ENCODE results near the gene ARID1B.

ARID1B gene

DNA sequence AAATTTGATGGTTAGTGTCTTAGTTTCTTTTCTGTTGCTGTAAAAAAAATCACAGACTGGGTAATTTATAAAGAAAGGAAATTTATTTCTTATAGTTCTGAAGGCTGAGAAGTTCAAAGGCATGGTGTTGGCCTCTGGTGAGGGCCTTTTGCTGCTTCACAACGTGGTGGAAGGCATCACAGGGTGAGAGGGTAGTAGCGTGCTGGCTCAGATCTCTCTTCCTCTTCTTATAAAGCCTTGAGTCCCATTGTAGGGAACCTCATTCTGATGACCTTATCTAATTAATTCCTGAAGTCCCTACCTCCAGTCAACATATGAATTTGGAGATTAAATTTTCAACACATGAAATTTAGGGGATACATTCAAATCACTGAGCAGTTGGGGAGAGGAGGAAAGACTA lies 62.0 kb downstream of the ARID1B start:
- Mint-ChIP-seq H3K36me3 (ENCODE audit: low read depth) (peaks cover 17% of the 10 kb centered on the region), H3K4me3 (no peak overlapping the region), H3K27ac (no peak overlapping the region), H3K4me1 (ENCODE audit: low read depth) (peaks cover 45% of the 10 kb centered on the region), H3K27me3 (no peaks in the 10 kb centered on the region), H3K9me3 (no peaks in the 10 kb centered on the region)
- intact Hi-C loops (cut with micrococcal nuclease) = no loop called here

DNA sequence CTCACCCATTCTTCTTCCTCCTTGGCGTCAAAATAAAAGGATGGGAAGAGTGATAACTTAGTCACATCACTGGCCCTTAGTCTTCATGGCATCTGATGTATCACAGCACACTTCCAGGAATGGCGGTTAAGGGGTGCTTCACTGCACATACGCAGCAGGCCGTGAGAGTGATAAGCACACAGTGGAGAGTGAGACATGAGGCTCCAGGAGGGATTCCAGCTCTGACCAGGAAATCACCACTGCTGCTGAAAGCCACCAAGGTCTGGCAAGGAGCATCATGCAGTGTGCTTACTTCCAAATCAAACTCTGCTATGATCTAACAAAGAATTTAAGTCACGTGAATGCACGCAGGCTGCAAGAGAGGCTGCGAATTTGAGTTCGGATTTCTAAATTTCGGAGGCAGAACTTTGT lies 62.4 kb downstream of the ARID1B start:
- no peak overlapping the region for H3K4me3 Mint-ChIP-seq
- peak overlapping the region; percentile 33 for H3K27ac Mint-ChIP-seq
- H3K4me1 Mint-ChIP-seq (ENCODE audit: low read depth) = peaks cover 47% of the 10 kb centered on the region
- H3K9me3 Mint-ChIP-seq = no peaks in the 10 kb centered on the region
- intact Hi-C loops (cut with micrococcal nuclease) = no loop called here
- H3K27me3 Mint-ChIP-seq = no peaks in the 10 kb centered on the region
- peaks cover 17% of the 10 kb centered on the region for H3K36me3 Mint-ChIP-seq (ENCODE audit: low read depth)

DNA sequence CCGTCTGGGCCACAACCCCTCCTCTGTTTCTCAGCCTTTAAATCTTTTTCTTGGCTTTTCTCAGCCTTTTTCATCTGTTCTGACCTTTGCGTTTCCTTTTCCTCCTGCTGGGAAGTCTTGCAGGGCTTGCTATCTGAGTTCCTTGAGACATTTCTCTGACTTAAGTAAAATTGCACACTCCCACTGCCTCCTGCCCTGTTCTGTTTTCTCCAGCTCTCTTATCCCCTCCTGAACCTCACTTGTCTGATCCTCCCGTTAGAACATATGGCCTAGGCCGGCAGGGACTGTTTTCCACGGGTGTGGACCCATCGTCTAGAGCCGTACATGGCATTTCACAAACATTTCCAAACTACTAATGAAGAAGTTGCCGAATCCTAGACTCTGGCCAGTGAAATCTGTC lies 63.0 kb downstream of the ARID1B start:
- peaks cover 50% of the 10 kb centered on the region for H3K4me1 Mint-ChIP-seq (ENCODE audit: low read depth)
- peaks cover 17% of the 10 kb centered on the region for H3K36me3 Mint-ChIP-seq (ENCODE audit: low read depth)
- peak overlapping the region; percentile 33 for H3K27ac Mint-ChIP-seq
- no peak overlapping the region for H3K4me3 Mint-ChIP-seq
- H3K27me3 Mint-ChIP-seq = no peaks in the 10 kb centered on the region
- intact Hi-C loops (cut with micrococcal nuclease) = no loop called here
- H3K9me3 Mint-ChIP-seq = no peaks in the 10 kb centered on the region

DNA sequence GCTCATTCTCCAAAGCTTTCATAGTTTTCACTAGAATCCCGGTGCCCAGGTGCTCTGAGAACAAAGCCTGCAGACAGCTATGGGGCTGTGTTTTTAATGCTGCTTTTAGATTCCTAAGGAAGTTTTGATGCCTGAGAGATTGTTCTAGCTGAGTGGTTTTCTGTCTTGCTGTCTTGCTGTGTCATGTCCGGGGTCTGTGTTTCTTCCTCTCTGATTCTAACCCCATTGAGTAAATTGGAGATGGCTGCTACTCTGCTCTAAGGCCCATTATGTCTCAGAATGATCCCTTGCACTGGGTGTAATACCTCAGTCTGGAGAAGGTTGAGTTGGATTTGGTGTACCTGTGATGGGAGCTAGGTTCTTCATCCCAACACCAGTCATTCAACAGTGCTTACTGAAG lies 63.4 kb downstream of the ARID1B start:
- Mint-ChIP-seq H3K4me1 (ENCODE audit: low read depth) (peaks cover 55% of the 10 kb centered on the region), H3K27ac (peak overlapping the region; percentile 33), H3K27me3 (no peaks in the 10 kb centered on the region), H3K9me3 (no peaks in the 10 kb centered on the region), H3K4me3 (no peak overlapping the region), H3K36me3 (ENCODE audit: low read depth) (peaks cover 17% of the 10 kb centered on the region)
- intact Hi-C loops (cut with micrococcal nuclease) = no loop called here

DNA sequence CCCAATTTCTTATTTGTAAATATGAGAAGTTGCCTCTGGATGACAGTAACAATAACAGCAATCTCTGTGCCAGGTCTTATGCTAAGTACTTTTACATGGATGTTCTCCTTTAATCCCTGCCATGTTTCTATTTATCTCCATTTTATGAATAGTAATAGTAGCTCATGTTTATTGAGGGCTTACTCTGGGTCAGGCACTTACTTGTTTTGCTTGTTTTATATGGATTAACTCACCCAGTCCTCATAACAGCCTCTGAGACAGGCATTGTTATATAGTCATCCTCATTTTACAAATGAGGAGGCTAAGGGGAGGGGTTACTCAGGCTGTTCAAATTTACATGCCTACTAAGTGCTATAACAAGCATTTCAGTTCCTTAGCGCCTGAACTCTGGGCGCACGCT lies 64.3 kb downstream of the ARID1B start:
- no peaks in the 10 kb centered on the region for H3K9me3 Mint-ChIP-seq
- peaks cover 8% of the 10 kb centered on the region for H3K36me3 Mint-ChIP-seq (ENCODE audit: low read depth)
- H3K4me1 Mint-ChIP-seq (ENCODE audit: low read depth) = peaks cover 55% of the 10 kb centered on the region
- H3K27me3 Mint-ChIP-seq = no peaks in the 10 kb centered on the region
- H3K4me3 Mint-ChIP-seq = no peak overlapping the region
- no peak overlapping the region for H3K27ac Mint-ChIP-seq
- intact Hi-C loops (cut with micrococcal nuclease) = no loop called here

DNA sequence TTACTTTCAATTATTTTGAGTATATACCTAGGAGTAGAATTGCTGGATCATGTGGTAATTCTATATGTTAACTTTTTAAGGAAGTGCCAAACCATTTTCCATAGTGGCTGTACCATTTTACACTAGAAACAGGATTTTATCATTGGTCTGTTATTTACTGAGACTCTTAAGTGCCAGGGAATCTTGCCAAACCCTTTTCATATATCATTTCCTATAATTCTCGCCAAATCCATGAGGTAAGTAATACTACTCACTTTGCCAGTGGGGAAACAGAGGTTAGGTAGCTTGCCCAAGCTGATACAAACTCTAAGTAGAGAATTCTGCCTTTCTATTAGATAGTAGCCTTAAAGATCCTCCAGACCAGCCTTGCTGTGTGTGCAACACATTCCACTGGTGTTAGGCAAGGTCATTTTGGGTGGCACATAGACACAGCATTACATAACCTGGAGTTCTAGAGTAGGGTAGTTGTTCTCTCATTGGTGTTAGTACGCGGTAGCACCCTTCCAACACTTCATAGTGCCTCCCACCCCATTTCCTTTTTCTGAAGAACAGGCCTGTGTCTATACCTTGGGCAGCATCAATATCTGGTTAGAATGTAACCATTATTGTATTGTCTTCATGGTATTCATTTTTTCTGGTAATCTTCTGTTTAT lies 65.5 kb downstream of the ARID1B start:
- Mint-ChIP-seq H3K36me3 (ENCODE audit: low read depth) (peaks cover 8% of the 10 kb centered on the region), H3K27ac (no peak overlapping the region), H3K4me3 (no peak overlapping the region), H3K27me3 (no peaks in the 10 kb centered on the region), H3K9me3 (no peaks in the 10 kb centered on the region), H3K4me1 (ENCODE audit: low read depth) (peaks cover 64% of the 10 kb centered on the region)
- intact Hi-C loops (cut with micrococcal nuclease) = no loop called here

DNA sequence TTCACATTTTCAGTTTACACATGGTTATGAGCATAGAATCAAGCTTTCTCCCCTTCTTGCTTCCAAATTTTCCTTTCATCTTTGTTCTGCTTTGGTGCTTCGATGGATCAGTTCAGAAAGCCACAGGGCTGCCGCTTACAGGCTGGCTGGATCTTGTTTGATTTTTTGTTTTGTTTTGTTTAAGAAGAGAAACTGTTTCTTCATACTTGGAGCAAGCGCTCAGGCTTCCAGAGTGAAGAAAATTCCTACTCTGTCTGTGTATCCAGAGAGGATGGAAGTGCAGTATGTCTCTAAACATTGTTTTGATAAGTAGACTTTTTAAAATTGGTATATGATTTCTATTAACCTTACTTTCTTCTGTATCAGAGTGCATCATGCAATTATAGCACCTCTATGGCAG lies 66.9 kb downstream of the ARID1B start:
- Mint-ChIP-seq H3K27ac (no peak overlapping the region), H3K36me3 (ENCODE audit: low read depth) (peaks cover 8% of the 10 kb centered on the region), H3K4me3 (no peak overlapping the region), H3K27me3 (no peaks in the 10 kb centered on the region), H3K4me1 (ENCODE audit: low read depth) (peaks cover 71% of the 10 kb centered on the region), H3K9me3 (no peaks in the 10 kb centered on the region)
- intact Hi-C loops (cut with micrococcal nuclease) = no loop called here

DNA sequence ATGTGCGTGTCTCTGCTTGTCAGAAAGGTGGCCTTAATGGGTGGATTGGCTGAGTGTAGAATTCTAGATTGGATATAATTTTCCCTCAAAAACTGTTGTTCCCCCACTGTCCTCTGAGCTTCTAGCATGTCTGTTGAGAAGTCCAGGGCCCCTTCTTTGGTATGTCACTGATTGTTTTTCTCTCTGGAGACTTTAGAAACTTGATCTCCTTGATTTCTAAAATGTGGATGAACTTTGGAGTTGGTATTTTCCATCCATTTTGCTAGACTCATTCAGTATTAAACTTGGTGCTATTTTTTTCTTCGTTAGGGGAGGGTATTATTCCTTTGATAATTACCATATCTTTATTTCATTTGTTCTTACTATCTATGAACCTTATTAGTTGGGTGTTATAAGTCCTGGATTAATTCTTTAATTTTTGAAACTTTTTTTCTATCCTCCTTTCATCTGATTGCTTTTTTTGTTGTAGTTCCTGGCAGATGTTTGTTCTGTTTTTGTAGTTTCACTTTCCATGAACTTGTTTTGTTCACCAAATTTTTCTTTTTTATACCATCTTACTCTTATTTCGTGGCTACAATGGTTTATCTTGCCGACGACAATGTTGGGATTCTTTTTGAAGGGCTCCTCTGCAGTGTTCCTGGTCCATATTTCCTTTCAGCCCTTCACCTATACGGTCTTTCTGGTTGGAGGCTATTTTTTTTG lies 68.4 kb downstream of the ARID1B start:
- Mint-ChIP-seq H3K27ac (no peak overlapping the region), H3K36me3 (ENCODE audit: low read depth) (peaks cover 8% of the 10 kb centered on the region), H3K4me3 (no peak overlapping the region), H3K27me3 (no peaks in the 10 kb centered on the region), H3K4me1 (ENCODE audit: low read depth) (peaks cover 62% of the 10 kb centered on the region), H3K9me3 (no peaks in the 10 kb centered on the region)
- intact Hi-C loops (cut with micrococcal nuclease) = no loop called here

DNA sequence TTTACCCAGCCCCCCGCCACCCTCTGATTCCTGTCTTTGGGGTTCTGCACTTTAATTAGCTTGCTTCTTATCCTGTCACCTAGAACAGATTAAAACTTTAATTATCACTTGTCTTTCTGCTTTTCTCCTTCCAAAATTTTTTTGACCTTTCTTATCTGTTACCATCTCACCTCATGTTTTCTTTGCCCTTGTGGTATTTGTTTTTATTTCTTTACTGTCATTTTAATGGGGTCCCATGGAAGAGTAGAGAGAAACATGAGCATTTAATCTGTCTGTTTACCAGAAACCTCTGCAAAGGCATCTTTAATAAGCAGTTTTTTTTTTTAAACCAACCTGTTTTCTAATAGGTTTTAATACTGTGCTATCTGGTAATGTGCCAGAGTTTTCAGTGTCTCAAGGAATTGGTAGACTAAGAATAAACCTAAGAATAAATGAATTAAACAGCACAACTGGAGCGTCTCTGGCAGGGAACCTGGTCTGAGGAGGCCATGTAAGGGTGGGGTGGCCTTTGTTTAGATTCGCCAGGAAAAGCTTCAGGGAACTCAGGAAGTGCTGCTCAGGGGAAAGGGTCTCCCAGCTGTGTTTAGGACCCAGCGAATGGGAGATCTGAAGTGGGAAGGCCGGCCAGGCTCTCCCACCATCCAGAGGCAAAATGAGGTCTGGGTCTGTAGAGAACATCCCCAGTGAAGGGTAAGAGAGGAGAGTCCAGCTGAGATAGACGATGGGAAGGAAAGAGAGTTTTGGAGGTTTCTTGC lies 69.8 kb downstream of the ARID1B start:
- Mint-ChIP-seq H3K27me3 (no peaks in the 10 kb centered on the region), H3K27ac (no peak overlapping the region), H3K9me3 (no peaks in the 10 kb centered on the region), H3K4me1 (ENCODE audit: low read depth) (peaks cover 54% of the 10 kb centered on the region), H3K36me3 (ENCODE audit: low read depth) (peaks cover 8% of the 10 kb centered on the region), H3K4me3 (no peak overlapping the region)
- intact Hi-C loops (cut with micrococcal nuclease) = no loop called here

DNA sequence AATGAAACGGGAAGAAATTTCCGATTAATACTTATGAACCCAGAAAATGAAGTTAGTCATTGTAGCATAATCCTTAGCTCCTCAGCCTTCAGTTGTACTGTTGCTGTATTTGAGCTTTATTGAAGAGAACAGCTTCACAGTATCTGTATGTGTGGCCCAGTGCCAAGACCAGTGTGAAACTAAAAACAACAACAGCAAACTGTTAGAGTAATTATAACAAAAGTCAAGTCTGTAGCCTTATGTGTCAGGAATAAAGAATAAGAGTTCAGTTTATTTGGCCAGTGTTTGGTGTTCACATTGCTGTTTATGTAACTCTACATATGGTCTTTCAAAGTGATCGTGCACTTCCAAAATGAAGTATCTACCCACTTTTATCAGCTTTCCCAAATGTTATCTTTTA lies 70.9 kb downstream of the ARID1B start:
- H3K4me3 Mint-ChIP-seq = no peak overlapping the region
- intact Hi-C loops (cut with micrococcal nuclease) = no loop called here

DNA sequence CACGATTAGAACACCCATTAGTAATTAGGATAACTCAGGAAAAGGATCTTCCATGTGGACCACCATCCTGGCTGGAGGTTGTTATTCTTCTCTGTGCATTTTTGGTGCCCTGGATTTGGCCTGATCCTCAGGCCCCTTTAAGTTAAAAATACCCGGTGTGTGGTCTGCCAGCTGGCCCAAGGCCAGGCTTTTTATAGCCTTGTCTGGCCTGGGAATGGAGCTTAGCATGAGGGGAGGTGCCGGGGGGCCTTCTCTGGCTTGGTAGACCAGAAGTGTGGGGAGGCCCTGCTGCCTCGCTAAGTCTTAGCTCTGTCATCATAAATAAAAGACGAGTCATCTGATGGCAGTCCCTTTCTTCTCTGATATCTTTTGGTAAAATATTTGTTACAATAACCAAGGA lies 71.4 kb downstream of the ARID1B start:
- no peak overlapping the region for H3K4me3 Mint-ChIP-seq

More for the DNA sequence above, 70.9 kb downstream of the ARID1B start:
- Mint-ChIP-seq H3K9me3 (no peaks in the 10 kb centered on the region), H3K4me1 (ENCODE audit: low read depth) (peaks cover 50% of the 10 kb centered on the region), H3K36me3 (ENCODE audit: low read depth) (peaks cover 8% of the 10 kb centered on the region), H3K27me3 (no peaks in the 10 kb centered on the region), H3K27ac (no peak overlapping the region)

DNA sequence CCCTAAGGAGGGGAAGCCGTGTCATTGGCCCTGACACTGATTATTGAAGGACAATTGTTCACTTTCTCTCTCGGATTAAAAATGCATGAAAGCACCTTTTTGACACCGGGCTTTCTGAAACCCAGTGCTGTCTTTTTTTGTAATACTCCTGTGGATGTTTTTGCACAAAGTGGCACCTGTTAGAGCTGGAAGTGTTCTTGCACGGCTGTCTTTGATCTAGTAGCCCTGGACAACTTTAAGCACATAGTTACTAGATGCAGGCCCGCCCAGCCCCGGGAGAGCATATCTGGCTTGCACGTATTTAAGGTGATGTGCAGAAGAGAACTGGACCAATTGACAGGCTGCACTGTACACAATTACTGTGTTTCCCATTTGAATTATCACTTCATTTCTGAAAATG lies 72.6 kb downstream of the ARID1B start:
- H3K36me3 Mint-ChIP-seq (ENCODE audit: low read depth) = no peaks in the 10 kb centered on the region
- no peaks in the 10 kb centered on the region for H3K27me3 Mint-ChIP-seq
- intact Hi-C loops (cut with micrococcal nuclease) = no loop called here
- no peak overlapping the region for H3K4me3 Mint-ChIP-seq
- H3K27ac Mint-ChIP-seq = no peak overlapping the region
- no peaks in the 10 kb centered on the region for H3K9me3 Mint-ChIP-seq
- H3K4me1 Mint-ChIP-seq (ENCODE audit: low read depth) = peaks cover 46% of the 10 kb centered on the region

More for the DNA sequence above, 71.4 kb downstream of the ARID1B start:
- Mint-ChIP-seq H3K4me1 (ENCODE audit: low read depth) (peaks cover 48% of the 10 kb centered on the region), H3K27me3 (no peaks in the 10 kb centered on the region), H3K36me3 (ENCODE audit: low read depth) (peaks cover 6% of the 10 kb centered on the region), H3K27ac (no peak overlapping the region), H3K9me3 (no peaks in the 10 kb centered on the region)
- intact Hi-C loops (cut with micrococcal nuclease) = no loop called here

DNA sequence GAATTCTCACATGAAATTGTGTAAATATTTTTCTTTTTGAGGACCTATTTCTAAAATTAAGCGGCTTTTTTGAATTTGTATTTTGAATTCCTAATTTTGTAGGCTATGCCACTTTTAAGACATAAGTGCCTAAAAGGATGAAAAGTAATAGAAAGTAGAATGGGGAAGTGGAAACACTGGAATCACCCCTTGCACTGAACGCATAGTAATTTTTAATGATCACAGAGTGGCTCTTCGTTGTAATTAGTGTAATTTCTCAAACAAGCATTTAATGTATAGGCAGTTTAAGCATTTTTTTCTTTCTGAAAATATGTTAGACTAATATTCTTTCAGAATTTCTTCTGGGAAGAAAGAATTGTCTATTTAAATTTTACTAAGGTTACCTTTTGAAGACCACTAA lies 73.2 kb downstream of the ARID1B start:
- H3K4me1 Mint-ChIP-seq (ENCODE audit: low read depth) = peaks cover 42% of the 10 kb centered on the region
- H3K27me3 Mint-ChIP-seq = no peaks in the 10 kb centered on the region
- intact Hi-C loops (cut with micrococcal nuclease) = no loop called here
- H3K27ac Mint-ChIP-seq = no peak overlapping the region
- H3K36me3 Mint-ChIP-seq (ENCODE audit: low read depth) = no peaks in the 10 kb centered on the region
- H3K9me3 Mint-ChIP-seq = no peaks in the 10 kb centered on the region
- H3K4me3 Mint-ChIP-seq = no peak overlapping the region

DNA sequence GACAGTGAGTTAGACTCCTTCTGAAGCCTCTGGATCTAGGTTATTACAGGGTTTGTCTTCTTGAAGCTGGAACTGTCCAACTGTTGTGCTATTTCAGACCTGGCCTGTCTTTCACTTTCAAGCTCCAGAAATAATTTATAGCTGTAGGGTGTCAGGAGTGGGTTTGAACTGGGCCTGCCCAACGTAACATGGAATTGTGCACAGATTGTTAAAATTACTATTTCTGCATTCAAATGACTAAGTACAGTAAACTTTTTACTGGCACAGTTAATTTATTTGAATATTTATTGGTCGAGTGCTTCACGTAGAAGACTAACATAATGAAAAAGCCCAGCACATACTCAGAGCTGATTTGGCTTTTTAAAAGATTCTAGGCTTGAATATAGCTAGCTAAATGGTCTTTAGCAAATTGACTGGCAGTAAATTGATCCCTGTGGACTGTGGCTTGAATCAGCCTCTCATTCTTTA lies 74.3 kb downstream of the ARID1B start:
- intact Hi-C loops (cut with micrococcal nuclease) = no loop called here
- Mint-ChIP-seq H3K27ac (no peak overlapping the region), H3K27me3 (no peaks in the 10 kb centered on the region), H3K4me3 (no peak overlapping the region), H3K9me3 (no peaks in the 10 kb centered on the region), H3K36me3 (ENCODE audit: low read depth) (no peaks in the 10 kb centered on the region), H3K4me1 (ENCODE audit: low read depth) (peaks cover 42% of the 10 kb centered on the region)
